ENCODE measurements around the gene FKBP11.
"Not testable (repeated sequence)": the region's sequence is repeated elsewhere in the genome, so short reads cannot be mapped to it uniquely, and the experiment has no call there.

FKBP11 gene

DNA sequence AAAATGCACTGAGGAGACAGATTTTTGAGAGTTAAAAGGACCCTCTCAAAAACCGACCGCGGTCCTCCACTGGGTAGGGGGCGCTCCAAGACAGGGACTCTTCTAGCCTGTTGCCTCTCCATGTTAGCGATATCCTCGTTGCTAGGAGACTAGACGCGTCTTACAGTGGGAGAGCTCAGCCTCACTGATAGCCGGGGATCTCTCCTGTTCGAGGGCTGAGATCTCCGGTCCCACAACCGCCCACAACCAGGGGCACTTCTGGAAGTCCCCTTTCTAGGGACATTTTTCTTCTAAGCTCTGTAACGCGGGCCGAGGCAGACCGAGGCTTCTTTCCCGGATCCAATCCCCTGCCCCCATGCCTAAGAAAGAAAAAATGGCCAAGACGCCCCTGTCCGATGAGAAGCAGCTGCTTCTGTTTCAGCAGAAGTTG, 21.3 kb downstream of the FKBP11 start:
- peak; percentile 84 for DNase-seq (ENCODE audit: low read depth)

DNA sequence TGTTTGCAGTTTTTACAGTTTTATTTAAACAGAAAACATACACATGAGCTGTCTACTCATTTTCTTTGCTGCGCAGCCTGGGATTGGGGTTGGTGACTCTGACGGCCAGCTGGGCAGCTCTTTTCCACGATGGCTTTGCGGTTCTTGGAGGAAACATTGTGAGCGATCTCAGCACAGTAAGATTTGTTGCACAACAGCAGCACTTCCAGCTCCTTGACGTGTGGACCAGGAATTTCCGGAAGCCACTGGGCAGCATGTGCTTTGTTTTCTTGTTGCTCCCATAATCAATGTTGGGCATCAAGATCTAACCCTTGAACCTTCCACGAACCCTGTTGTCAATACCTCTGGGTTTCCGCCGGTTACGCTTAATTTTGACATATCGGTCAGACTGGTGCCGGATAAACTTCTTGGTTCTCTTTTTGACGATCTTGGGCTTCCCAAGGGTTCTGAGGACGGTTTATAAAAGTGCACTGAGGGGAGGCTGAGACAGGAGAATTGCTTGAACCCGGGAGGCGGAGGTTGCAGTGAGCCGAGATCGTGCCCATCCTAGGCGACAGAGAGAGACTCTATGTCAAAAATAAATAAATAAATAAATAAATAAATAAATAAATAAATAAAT, 21.8 kb downstream of the FKBP11 start:
- DNase-seq (ENCODE audit: low read depth): no peak

DNA sequence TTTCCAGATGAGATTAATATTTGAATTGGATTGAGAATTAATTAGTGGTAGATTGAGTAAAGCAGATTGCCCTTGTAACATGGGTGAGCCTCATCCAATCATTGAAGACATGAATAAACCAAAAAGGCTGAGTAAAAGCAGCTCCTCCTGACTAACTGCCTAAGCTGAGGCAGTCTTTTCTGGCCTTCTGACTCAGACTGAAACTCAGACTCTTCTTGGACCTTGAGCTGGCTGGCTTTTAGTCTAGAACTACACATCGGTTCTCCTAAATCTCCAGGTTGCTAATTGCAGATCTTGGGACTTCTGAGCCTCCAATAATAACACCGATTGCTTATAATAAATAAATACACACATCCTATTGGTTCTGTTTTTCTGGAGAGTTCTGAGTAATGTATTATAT, 24.0 kb downstream of the FKBP11 start:
- no peak for DNase-seq (ENCODE audit: low read depth)

DNA sequence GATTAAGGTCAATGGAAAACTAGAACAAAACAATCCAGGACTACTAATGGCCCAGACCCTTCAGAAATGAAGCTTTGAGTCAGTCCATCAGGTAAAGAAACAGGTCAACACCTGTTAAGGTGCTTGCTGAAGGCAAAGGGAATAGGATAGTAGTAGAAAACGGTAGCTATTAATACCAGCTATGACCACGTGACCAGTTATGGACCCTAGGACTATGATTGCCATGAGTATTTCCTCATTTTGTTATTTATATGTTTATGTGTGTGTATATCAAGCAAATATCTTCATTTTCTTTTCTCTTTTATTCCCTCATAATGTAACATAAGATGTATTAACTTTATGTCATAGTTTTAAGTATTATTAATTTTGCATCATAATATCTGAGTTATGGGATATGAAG, 25.6 kb downstream of the FKBP11 start:
- no peak for DNase-seq (ENCODE audit: low read depth)

DNA sequence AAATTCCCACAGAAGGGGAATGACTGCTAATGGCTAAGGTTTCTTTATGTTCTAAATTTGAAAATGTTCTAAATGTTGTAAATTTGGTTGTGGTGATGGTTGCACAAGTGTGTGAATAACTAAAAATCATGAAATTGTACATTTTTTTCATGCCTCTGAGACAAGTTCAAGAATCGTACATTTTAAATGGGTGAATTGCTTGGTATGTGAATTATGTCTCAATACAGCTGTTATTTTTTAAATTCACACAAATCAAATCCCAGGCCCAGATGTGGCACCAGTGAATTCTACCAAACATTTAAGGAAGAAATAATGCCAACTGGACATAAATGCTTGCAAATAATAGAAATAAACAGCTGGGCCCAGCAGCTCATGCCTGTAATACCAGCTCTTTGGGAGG, 31.0 kb downstream of the FKBP11 start:
- DNase-seq (ENCODE audit: low read depth): no peak

DNA sequence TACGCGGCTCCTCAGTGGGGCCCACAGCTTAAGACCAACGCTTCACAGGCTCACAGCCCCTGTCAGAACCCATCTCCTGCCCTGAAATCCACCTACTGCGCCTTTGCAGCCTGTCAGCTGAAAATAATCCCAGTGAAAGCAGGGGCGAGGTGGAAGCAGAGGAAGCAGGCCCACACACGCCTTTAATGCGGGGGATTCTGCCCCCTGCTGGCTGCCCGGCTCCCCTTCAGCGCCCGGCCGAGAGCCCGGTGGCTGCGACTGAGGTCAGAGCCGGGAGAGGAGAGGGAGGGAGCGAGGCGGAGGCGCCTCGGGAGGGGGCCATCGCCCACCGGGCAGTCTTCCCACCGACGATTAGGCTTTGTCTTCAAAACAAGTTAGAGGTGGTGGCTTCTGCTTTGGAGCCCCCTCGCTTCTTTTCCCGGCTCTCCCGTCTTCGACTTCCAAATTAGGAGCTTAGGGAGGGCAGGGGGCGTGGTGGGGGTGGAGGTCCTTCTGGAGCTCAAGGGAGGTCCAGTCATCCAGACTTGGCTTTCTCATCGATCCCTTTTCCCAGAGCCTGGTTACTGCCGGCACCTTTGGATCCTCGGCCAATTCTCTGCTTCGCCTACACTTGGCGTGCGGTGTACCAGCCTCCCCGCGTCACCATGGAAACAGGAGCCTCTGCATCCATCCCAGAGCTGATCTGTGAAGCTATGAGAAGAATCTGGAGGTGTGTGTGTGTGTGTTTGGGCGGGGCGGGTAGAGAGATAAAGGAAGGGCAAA, 34.5 kb downstream of the FKBP11 start:
- DNase-seq (ENCODE audit: low read depth): peak; percentile 36

DNA sequence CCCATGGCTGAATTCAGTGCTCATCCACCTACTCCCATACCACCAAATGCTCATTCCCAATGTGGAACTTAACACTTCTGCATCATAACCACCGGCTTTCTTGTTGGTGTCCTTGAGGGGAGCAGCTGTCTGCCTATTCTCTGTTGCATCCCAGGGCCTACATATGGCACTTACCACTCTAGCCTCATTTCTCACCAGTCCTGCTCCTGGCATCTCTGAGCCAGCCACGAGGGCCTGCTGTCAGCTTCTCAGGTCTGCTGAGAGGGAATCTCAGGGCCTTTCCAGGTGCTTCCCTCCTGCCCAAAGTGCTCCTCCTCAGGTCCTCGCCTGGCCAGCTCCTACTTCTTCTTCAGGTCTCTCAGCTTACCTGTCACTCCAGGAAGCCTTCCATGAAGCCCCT, 35.6 kb downstream of the FKBP11 start:
- DNase-seq (ENCODE audit: low read depth): no peak

DNA sequence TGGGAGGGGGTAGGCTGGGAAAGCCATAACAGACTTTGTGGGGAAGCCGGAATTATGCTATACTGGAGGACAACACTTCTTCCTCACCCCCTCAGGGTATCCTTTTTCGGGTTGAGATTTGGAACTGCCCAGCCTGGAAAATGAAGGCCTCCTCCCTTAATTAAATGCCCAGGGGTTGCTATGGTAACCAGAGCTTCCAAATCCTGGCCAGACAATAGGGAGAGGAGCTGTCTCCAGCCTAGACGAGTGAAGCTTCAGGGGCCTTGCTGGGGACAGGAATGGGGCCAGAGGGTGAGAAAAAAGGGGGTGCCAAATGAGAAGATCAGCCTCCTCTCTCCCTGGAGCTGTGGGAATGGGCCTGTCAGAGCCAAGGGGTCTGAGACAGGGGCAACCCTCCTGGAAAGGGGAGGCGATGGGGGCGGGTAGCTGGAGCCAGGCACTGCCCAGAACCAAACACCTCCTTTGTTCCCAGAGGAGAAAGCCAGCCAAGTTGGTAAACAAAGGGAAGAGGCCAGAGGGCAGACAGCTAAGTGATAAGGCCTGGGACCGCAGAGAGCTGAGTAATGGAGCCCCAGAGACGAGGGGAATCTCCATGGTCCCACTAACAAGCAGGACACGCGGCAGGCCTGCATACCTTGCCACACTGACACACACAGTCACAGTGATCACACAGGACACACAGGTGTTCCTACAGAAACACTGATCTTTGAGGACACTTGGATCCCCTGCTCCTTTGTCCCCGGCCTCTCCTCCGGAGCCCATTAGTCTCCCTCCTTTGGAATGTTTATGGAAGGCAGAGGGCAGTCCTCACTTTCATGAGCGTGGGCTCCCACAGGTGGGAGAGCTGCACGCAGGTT, 41.8 kb downstream of the FKBP11 start:
- no peak for DNase-seq (ENCODE audit: low read depth)

DNA sequence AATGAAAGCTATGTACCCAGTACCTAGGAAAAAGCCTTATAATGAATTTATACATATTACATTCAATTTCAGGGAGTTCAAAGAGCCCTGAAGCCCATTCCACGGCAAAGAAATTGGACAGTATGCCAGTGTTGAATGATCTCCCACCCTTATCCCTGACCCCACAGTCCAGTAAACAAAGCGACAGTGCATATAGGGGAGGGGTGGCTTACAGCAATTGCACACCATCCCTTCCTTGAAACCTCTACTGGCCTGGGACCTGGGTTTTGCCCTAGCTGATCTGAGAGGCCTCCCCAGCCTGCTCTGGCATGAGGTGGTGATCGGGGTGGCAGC, 42.4 kb downstream of the FKBP11 start:
- no peak for DNase-seq (ENCODE audit: low read depth)

DNA sequence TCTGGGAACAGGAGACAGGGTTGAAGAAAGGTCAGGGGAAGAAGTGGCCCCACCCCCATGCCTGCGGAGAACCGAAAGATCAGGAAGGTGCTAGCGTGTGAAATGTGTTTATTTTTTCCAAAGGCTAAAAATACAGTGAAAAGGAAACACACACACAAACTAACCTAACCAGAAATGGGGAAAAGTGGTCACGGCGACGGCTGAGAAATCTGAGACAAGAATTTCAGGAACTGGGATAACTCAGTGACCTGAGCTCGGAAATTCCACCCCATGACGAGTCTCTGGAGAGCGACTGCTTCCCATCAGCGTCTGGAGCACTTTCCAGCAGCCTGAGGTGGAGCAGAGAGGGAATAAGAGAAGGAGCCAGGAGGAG, 43.0 kb downstream of the FKBP11 start:
- DNase-seq (ENCODE audit: low read depth): no peak

DNA sequence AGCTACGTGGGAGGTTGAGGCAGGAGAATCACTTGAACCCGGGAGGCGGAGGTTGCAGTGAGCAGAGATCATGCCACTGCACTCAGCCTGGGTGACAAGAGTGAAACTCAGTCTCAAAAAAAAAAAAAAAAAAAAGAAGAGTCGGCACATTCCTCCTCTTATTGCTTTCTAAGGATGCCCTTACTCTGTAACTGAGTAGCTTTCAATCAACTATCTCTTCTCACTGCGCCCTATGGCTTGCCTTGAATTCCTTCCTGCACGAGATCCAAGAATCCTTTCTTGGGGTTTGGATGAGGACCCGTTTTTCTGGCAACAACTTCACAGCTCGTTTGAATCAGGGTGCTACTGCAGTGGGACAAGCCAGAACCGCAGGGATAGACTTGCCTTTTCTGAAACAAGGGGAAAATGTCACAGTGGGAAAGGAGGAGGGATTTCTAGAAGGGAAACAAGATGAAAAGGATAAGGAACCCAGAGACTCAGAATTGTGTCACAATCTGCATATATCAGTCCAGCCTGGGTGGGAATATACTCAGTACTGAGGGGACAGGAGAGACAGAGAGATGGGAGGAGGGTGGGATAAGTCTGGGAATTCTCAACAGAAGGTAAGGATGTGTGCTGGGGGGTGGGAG, 43.5 kb downstream of the FKBP11 start:
- DNase-seq (ENCODE audit: low read depth): no peak

DNA sequence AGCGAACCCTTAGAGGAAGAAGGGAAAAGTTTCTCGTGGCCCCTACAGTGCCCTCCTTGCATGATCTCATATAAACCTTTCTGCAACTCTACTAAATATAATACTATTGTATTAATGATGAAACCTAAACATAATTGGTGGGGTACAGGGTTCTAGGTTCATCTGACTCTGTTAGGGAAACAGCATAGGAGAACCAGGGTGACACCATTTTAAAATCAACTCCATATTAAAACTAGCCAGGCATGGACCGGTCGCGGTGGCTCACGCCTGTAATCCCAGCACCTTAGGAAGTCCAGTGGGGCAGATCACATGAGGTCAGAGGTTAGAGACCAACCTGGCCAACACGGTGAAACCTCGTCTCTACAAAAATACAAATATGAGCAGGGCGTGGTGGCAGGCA, 44.6 kb downstream of the FKBP11 start:
- no peak for DNase-seq (ENCODE audit: low read depth)

DNA sequence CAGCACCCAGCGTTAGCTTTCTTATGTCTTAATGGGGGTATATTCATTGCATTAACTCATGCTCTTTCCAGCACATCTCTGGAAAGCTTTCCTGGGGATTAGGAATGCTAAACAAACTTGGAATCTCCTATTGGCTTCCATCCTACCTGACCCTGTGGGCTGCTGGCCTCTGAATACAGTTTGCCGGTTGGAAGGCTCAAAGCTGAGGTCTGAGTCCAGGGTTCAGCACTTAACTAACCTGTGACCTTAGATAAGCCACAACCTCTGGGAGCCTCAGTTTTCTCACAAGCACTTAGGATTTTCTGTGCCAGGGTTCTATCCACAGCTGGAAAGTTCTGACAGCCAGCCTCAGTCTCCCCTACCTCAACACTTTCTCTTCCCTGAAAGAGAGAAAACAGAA, 46.7 kb downstream of the FKBP11 start:
- DNase-seq (ENCODE audit: low read depth): no peak

DNA sequence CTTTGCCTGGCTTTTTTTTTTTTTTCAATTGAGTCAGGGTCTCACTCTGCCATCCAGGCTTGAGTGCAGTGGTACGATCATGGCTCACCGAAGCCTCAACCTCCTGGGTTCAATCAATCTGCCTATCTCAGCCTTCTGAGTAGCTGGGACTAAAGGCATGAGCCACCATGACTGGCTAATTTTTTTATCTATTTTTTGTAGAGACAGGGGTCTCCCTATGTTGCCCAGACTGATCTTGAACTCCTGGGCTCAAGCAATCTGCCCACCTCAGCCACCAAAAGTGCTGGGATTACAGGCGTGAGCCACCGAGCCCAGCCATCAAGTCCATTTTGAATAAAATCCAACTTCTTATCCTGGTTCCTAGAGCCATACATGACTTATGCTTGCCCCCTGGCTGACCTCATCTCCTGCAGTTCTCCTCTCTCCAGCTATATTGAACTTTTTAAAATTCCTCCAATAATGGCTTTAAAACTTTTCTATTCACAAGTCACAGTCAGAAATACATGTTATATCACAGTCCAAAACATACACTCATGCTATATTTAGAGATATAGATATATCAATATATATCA, 49.3 kb downstream of the FKBP11 start:
- DNase-seq (ENCODE audit: low read depth): no peak

DNA sequence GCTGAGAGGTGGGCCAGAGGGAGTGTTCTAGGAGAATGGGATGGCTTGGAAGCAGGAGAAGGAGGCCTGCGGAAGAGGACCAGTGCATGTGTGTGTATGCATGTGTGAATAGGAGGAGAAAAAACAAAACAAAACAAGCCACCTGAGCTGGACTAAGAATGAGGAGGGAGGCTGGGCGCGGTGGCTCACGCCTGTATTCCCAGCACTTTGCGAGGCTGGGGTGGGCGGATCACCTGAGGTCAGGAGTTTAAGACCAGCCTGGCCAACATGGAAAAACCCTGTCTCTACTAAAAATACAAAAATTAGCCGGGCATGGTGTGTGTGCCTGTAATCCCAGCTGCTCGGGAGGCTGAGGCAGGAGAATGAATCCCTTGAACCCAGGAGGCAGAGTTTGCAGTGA, 51.8 kb downstream of the FKBP11 start:
- DNase-seq (ENCODE audit: low read depth): not testable (repeated sequence)

DNA sequence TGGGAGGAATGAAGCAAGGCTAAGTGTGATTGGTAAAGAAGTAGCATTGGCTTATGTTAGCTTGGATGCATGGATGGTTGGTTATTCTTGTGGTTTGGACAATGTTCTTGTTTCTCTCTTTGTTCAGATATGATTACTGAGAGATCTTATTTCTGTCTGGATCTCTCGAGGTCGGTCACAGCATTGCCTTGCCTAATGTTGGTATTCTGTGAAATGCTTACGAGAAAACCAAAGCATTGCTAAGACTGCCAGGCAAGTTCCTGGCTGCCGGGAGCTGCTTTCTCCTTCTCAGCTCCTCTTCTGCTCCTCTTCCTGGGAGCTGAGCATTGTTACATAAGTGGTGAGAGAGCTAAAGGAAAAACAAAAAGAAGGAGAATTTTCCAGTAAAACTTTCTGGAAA, 52.2 kb downstream of the FKBP11 start:
- DNase-seq (ENCODE audit: low read depth): no peak
